Measurements from ENCODE around the gene NAPA. TPM values are rescaled to one million over a fixed set of nuclear protein-coding genes. Genes with fewer than 3 reads are reported as not detected.

Gene NAPA
- total RNA-seq, 2 experiments from 2014 or later, result 67.3 to 70.4 TPM

GRCh38 chr19:47541518-47541917 lies 26.7 kb upstream of the NAPA start:
- Mint-ChIP-seq H3K36me3 (no peaks in the 10 kb centered on the region), H3K9me3 (no peaks in the 10 kb centered on the region), H3K4me3 (no peak overlapping the region), H3K27ac (peak overlapping the region; percentile 60), H3K27me3 (peaks cover 5% of the 10 kb centered on the region), H3K4me1 (ENCODE audit: low read depth) (peaks cover 15% of the 10 kb centered on the region)
- ChIA-PET CTCF (no interaction called here), POLR2A (no interaction called here)
- intact Hi-C loops (cut with micrococcal nuclease), result loop anchor here (1.0 kb wide), 1 partner anchor 59 kb away; no protein-coding TSS in a partner anchor
- peak; percentile 42 for DNase-seq

DNA sequence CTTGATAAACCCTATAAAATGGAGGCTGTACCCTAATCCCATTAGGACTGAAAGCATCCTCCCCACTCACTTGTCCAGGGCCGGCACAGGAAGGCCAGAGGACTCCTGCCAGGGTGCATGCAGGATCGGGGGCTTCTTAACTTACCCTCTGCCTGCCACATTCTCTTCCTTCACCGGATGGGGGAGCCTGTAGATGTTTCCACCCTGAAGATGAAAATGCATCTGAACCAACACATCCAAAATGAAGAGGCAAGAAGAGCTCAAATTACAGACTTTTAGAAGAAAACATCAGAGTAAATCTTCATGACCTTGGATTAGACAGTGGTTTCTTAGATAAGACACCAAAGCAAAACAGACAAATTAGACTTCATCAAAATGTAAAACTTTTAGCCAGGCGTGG lies 25.9 kb upstream of the NAPA start:
- H3K4me1 Mint-ChIP-seq (ENCODE audit: low read depth), result peaks cover 15% of the 10 kb centered on the region
- CTCF ChIA-PET, result interaction anchor here (0.9 kb wide), 1 partner anchor 35 kb away, joined by 3 read pairs; no protein-coding TSS in a partner anchor
- intact Hi-C loops (cut with micrococcal nuclease), result loop anchor here (1.0 kb wide), 1 partner anchor 60 kb away; no protein-coding TSS in a partner anchor
- no peak overlapping the region for H3K4me3 Mint-ChIP-seq
- DNase-seq, result no peak
- POLR2A ChIA-PET, result no interaction called here
- no peaks in the 10 kb centered on the region for H3K36me3 Mint-ChIP-seq
- no peaks in the 10 kb centered on the region for H3K9me3 Mint-ChIP-seq
- H3K27me3 Mint-ChIP-seq, result peaks cover 5% of the 10 kb centered on the region
- H3K27ac Mint-ChIP-seq, result peak overlapping the region; percentile 54

DNA sequence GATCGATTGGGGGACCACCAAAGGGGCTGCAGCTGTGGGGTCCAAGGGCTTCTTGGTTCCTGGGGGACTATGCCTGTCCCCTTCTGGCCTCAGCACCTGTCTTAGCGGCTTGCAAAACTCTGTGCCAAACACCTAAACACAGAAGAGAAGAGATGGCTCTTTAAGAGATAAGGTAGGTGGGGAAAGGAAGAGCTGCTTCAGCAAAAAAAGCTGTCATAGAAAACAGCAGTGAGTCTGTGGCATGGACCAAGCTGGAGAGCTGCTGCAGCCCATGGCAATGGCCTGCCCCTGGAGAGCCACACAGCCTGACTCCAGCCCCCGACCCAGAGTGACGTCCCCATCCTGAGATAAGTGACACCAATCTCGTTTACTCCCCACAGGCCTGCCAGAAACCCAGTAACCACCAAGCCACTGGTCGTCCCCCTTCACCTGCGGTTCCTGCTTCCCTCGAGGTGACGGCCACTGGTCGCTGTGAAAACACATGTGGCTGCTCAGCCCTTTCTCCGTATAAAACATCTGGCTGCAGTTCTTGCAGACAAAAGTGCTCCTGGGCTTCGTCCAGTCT lies 25.0 kb upstream of the NAPA start:
- DNase-seq, result peak; percentile 18
- Mint-ChIP-seq H3K9me3 (no peaks in the 10 kb centered on the region), H3K27ac (no peak overlapping the region), H3K4me3 (no peak overlapping the region), H3K36me3 (no peaks in the 10 kb centered on the region), H3K27me3 (peaks cover 5% of the 10 kb centered on the region), H3K4me1 (ENCODE audit: low read depth) (peaks cover 15% of the 10 kb centered on the region)
- CTCF ChIA-PET, result interaction anchor here (0.8 to 0.9 kb wide), 2 partner anchors 25 to 35 kb away, joined by 3 read pairs; partner anchors contain the start of gene NAPA
- POLR2A ChIA-PET, result interaction anchor here (0.6 kb wide), 1 partner anchor 259 kb away, joined by 3 read pairs; no protein-coding TSS in a partner anchor
- intact Hi-C loops (cut with micrococcal nuclease), result no loop called here

DNA sequence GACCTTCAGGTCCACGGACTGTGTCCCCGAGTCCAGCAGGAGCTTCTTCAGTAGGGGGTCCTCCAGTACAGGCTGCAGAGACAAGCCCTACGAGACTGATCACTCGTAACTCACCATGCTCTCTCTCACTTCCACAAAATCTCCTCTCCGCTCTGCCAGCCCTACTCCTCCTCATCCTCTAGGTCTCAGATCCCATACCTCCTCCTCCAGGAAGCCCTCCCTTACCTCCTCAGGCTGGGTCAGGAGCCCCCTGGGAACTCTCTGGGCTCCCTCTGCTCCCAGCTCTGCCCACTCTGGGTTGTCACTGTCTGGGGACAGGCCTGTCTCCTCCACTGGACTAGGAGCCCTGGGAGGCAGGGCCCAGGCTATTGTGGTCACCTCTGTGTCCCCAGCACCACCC lies 23.9 kb upstream of the NAPA start:
- Mint-ChIP-seq H3K27me3 (no peaks in the 10 kb centered on the region), H3K36me3 (no peaks in the 10 kb centered on the region), H3K27ac (no peak overlapping the region), H3K9me3 (no peaks in the 10 kb centered on the region), H3K4me1 (ENCODE audit: low read depth) (peaks cover 13% of the 10 kb centered on the region), H3K4me3 (no peak overlapping the region)
- intact Hi-C loops (cut with micrococcal nuclease), result no loop called here
- POLR2A ChIA-PET, result no interaction called here
- CTCF ChIA-PET, result no interaction called here
- no peak for DNase-seq

GRCh38 chr19:47537493-47537892 lies 22.6 kb upstream of the NAPA start:
- POLR2A ChIA-PET, result no interaction called here

DNA sequence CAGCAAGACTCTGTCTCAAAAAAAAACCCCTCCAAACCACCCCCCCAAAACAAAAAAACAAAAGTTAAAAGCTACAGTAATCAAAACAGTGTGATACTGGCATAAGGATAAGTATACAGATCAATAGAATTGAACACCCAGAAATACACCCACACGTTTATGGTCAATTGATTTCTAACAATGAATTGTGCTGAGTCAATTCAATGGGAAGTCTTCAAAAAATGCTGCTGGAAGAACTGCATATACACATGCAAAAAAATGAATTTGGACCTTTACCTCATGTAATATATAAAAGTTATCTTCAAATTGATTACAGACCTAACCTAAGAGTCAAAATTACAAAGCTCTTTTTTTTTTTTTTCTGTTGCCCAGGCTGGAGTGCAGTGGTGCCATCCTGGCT lies 19.8 kb upstream of the NAPA start:
- Mint-ChIP-seq H3K4me1 (ENCODE audit: low read depth) (no peaks in the 10 kb centered on the region), H3K9me3 (no peaks in the 10 kb centered on the region), H3K36me3 (no peaks in the 10 kb centered on the region), H3K4me3 (no peak overlapping the region), H3K27me3 (no peaks in the 10 kb centered on the region), H3K27ac (no peak overlapping the region)
- no peak for DNase-seq
- POLR2A ChIA-PET, result interaction anchor here (1.2 kb wide), 1 partner anchor 21 kb away, joined by 3 read pairs; no protein-coding TSS in a partner anchor
- intact Hi-C loops (cut with micrococcal nuclease), result no loop called here
- CTCF ChIA-PET, result no interaction called here

More at GRCh38 chr19:47537493-47537892, 22.6 kb upstream of the NAPA start:
- no peak for DNase-seq
- Mint-ChIP-seq H3K36me3 (no peaks in the 10 kb centered on the region), H3K4me3 (no peak overlapping the region), H3K27ac (no peak overlapping the region), H3K4me1 (ENCODE audit: low read depth) (peaks cover 13% of the 10 kb centered on the region), H3K27me3 (no peaks in the 10 kb centered on the region), H3K9me3 (no peaks in the 10 kb centered on the region)
- CTCF ChIA-PET, result no interaction called here
- intact Hi-C loops (cut with micrococcal nuclease), result no loop called here

GRCh38 chr19:47531640-47532387 lies 17.0 kb upstream of the NAPA start:
- H3K27me3 Mint-ChIP-seq, result no peaks in the 10 kb centered on the region
- CTCF ChIA-PET, result interaction anchor here (2.4 kb wide), 1 partner anchor 17 kb away, joined by 9 read pairs; the partner anchor contains the start of gene NAPA
- POLR2A ChIA-PET, result no interaction called here
- intact Hi-C loops (cut with micrococcal nuclease), result no loop called here
- DNase-seq, result no peak
- H3K36me3 Mint-ChIP-seq, result no peaks in the 10 kb centered on the region
- no peaks in the 10 kb centered on the region for H3K9me3 Mint-ChIP-seq
- no peak overlapping the region for H3K27ac Mint-ChIP-seq
- no peaks in the 10 kb centered on the region for H3K4me1 Mint-ChIP-seq (ENCODE audit: low read depth)
- H3K4me3 Mint-ChIP-seq, result no peak overlapping the region

GRCh38 chr19:47529018-47529742 lies 14.3 kb upstream of the NAPA start:
- DNase-seq, result no peak
- no peaks in the 10 kb centered on the region for H3K9me3 Mint-ChIP-seq
- intact Hi-C loops (cut with micrococcal nuclease), result no loop called here
- ChIA-PET POLR2A (interaction anchor here (1.1 kb wide), 1 partner anchor 49 kb away, joined by 3 read pairs; no protein-coding TSS in a partner anchor), CTCF (no interaction called here)
- H3K4me1 Mint-ChIP-seq (ENCODE audit: low read depth), result no peaks in the 10 kb centered on the region
- H3K27me3 Mint-ChIP-seq, result no peaks in the 10 kb centered on the region
- no peaks in the 10 kb centered on the region for H3K36me3 Mint-ChIP-seq
- H3K4me3 Mint-ChIP-seq, result no peak overlapping the region
- H3K27ac Mint-ChIP-seq, result no peak overlapping the region

- peaks cover 5% of the 10 kb centered on the region for H3K4me1 Mint-ChIP-seq (ENCODE audit: low read depth)
- no peak for DNase-seq
- no peak overlapping the region for H3K4me3 Mint-ChIP-seq
- peaks cover 2% of the 10 kb centered on the region for H3K27me3 Mint-ChIP-seq
- no peaks in the 10 kb centered on the region for H3K36me3 Mint-ChIP-seq
- ChIA-PET POLR2A (no interaction called here), CTCF (no interaction called here)
- intact Hi-C loops (cut with micrococcal nuclease), result no loop called here
- H3K27ac Mint-ChIP-seq, result no peak overlapping the region
- no peaks in the 10 kb centered on the region for H3K9me3 Mint-ChIP-seq
Measured at GRCh38 chr19:47526798-47527197, 11.9 kb upstream of the NAPA start.

- H3K36me3 Mint-ChIP-seq, result no peaks in the 10 kb centered on the region
- peaks cover 6% of the 10 kb centered on the region for H3K4me1 Mint-ChIP-seq (ENCODE audit: low read depth)
- intact Hi-C loops (cut with micrococcal nuclease), result no loop called here
- POLR2A ChIA-PET, result no interaction called here
- DNase-seq, result no peak
- peaks cover 2% of the 10 kb centered on the region for H3K27me3 Mint-ChIP-seq
- H3K9me3 Mint-ChIP-seq, result no peaks in the 10 kb centered on the region
- CTCF ChIA-PET, result interaction anchor here (1.1 to 1.6 kb wide), 3 partner anchors 89 to 189 kb away, joined by 3 read pairs; partner anchors contain the start of gene EHD2
- no peak overlapping the region for H3K4me3 Mint-ChIP-seq
- H3K27ac Mint-ChIP-seq, result no peak overlapping the region
Measured at GRCh38 chr19:47523473-47523872, 8.6 kb upstream of the NAPA start.

DNA sequence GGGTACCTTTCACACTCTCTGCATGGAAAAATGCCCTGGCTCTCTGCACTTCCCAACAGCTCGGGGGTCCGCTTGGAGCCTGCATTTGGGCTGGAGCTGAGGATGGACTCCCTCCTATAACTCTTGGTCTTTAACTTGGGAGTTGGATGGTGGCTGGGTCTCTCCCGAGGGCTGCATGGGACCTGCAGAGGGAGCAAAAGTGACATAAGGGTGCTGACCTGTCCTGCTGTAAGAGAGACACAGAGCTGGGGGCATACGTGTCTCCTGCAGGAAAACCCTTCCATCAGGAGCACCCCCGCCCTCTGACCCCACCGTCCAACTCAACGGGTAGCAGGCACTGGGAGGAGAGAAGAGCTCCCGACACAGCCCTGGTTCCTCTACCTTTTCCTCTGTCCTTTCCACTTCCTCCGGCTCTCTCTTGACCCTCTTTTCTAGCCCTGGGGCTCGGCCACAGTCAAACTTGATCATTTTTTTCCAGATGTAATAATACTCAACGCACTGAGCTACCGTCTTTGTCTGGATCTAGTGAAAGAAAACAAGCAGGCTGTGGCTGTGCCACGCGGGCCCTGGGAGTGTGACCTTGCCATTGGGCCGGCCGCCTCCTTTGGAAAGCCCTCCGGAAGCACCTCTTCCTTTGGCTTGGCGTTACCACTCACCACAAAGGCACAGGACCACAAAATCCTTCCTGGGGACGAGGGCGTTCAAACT lies 6.8 kb upstream of the NAPA start:
- CTCF ChIA-PET, result no interaction called here
- Mint-ChIP-seq H3K36me3 (no peaks in the 10 kb centered on the region), H3K27ac (no peak overlapping the region), H3K9me3 (no peaks in the 10 kb centered on the region), H3K4me1 (ENCODE audit: low read depth) (peaks cover 21% of the 10 kb centered on the region), H3K4me3 (no peak overlapping the region), H3K27me3 (peaks cover 2% of the 10 kb centered on the region)
- DNase-seq, result no peak
- intact Hi-C loops (cut with micrococcal nuclease), result no loop called here
- POLR2A ChIA-PET, result interaction anchor here (0.6 kb wide), 1 partner anchor 51 kb away, joined by 3 read pairs; the partner anchor contains the start of gene ZNF541

DNA sequence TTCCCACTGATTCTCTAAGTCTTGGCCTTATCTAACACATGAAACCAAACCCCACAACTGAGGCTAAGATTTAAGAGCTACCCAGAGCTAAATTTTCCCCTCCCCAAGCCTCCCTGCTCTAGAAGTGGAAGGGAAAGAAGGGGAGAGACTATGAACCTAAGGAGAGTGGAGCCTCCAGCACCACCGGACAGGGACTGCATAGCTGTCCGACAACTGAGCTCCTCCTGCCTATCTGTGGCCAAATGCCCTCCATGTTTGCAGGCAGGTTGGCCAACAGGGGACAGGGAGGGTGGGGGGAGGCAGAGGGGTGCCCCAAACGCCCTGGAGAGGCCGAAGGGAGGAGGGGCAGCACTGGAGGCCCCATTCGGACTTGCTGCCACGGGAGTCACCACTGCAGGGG lies 6.0 kb upstream of the NAPA start:
- intact Hi-C loops (cut with micrococcal nuclease), result no loop called here
- Mint-ChIP-seq H3K36me3 (no peaks in the 10 kb centered on the region), H3K9me3 (no peaks in the 10 kb centered on the region), H3K27ac (no peak overlapping the region), H3K27me3 (peaks cover 2% of the 10 kb centered on the region), H3K4me1 (ENCODE audit: low read depth) (peaks cover 28% of the 10 kb centered on the region), H3K4me3 (no peak overlapping the region)
- CTCF ChIA-PET, result interaction anchor here (1.4 to 3.3 kb wide), 2 partner anchors 85 to 187 kb away, joined by 4 to 14 read pairs; no protein-coding TSS in a partner anchor
- POLR2A ChIA-PET, result no interaction called here
- DNase-seq, result no peak

Measured in activated CD4-positive, alpha-beta memory T cell treated with anti-CD3 and anti-CD28 coated beads for 36 hours (primary cell).